B cell (primary cell): ENCODE results near the gene THBS2. TPM values are rescaled to one million over a fixed set of nuclear protein-coding genes. Genes with fewer than 3 reads are reported as not detected.
A peak's percentile ranks its signal among the peaks of the same experiment; 100 is the strongest.

Experiments used
- ATAC-seq: fragments of 200-7000 bp; cut with Tn5 transposase; one replicate; pipeline ENCODE4 v1.10.0; 2021; ENCODE audit warnings: low read depth, mild to moderate bottlenecking, moderate number of reproducible peaks, moderate library complexity
- CTCF ChIA-PET: fragments of 350-600 bp; sonication (Branson Sonifier 250); formaldehyde crosslinking; loops from one replicate; lab custom pipeline; 2021; ENCODE audit warnings: antibody characterized with exemption, inconsistent platforms; lab: Charles Lee
- POLR2A ChIA-PET: fragments of 350-600 bp; sonication (Branson Sonifier 250); formaldehyde crosslinking; loops from one replicate; lab custom pipeline; 2021; ENCODE audit warnings: antibody characterized with exemption; lab: Charles Lee
- DNase-seq: peaks from one replicate; pipeline ENCODE4 v3.0.0; 2013
- H2AFZ ChIP-seq: 2 replicates; pipeline ENCODE4 v1.6.1; 2012; ENCODE audit warnings: mild to moderate bottlenecking, low read depth, low read length; ENCODE audit not compliant: insufficient read depth, poor library complexity, severe bottlenecking
- H3K27ac ChIP-seq, 2 donors: 1 replicate in 1 of 2; 2 replicates in 1 of 2; pipeline ENCODE4 v1.5.1; 2012 to 2013; ENCODE audit warnings: low read length in 2 of 2, mild to moderate bottlenecking in 2 of 2, moderate library complexity in 1 of 2
- H3K27me3 ChIP-seq, 4 experiments: fragments of 200-600 bp in 1 of 4; sonication (generic) in 1 of 4; replicated peaks in 1 of 4; 1 replicate in 2 of 4; 2 replicates in 2 of 4; pipeline versions ENCODE4 v1.6.1 to v1.7.0; 2013 to 2016; ENCODE audit warnings: low read length in 3 of 4, mild to moderate bottlenecking in 2 of 4, mixed read lengths in 1 of 4, moderate library complexity in 1 of 4; ENCODE audit not compliant: insufficient read depth in 4 of 4, control insufficient read depth in 3 of 4; ENCODE audit errors: control extremely low read depth in 1 of 4
- H3K36me3 ChIP-seq, 2 experiments: replicated peaks in 1 of 2; 1 replicate in 1 of 2; 2 replicates in 1 of 2; pipeline versions ENCODE4 v1.6.1 to v1.7.1; 2013; ENCODE audit warnings: low read length in 1 of 2; ENCODE audit not compliant: insufficient read depth in 2 of 2, control insufficient read depth in 1 of 2; ENCODE audit errors: control extremely low read depth in 1 of 2, extremely low read depth in 1 of 2
- H3K4me1 ChIP-seq, 2 donors: fragments of 200-600 bp in 1 of 2; sonication (generic) in 1 of 2; 1 replicate in 1 of 2; 2 replicates in 1 of 2; pipeline versions ENCODE4 v1.5.1 to v1.6.1; 2013 to 2017; ENCODE audit warnings: low read length in 2 of 2; ENCODE audit not compliant: control insufficient read depth in 2 of 2, insufficient read depth in 2 of 2
- H3K4me2 ChIP-seq: replicated peaks from 2 replicates; pipeline ENCODE3; 2012; ENCODE audit warnings: mild to moderate bottlenecking, low read depth, low read length; ENCODE audit not compliant: poor library complexity, severe bottlenecking
- H3K4me3 ChIP-seq, 5 experiments: fragments of 200-600 bp in 1 of 5; sonication (generic) in 1 of 5; 1 replicate in 3 of 5; 2 replicates in 2 of 5; pipeline versions ENCODE4 v1.5.1 to v1.7.0; 2011 to 2016; ENCODE audit warnings: low read length in 4 of 5, mild to moderate bottlenecking in 4 of 5, low read depth in 2 of 5, control low read depth in 1 of 5, moderate library complexity in 1 of 5; ENCODE audit not compliant: insufficient read depth in 1 of 5; ENCODE audit errors: control extremely low read depth in 1 of 5, extremely low read depth in 1 of 5
- H3K79me2 ChIP-seq: fragments of 200-600 bp; sonication (generic); one replicate; pipeline ENCODE4 v1.6.0; 2016; ENCODE audit warnings: low read length; ENCODE audit not compliant: control insufficient read depth, insufficient read depth
- H3K9ac ChIP-seq: fragments of 200-600 bp; sonication (generic); 2 replicates; pipeline ENCODE4 v1.6.1; 2017; ENCODE audit warnings: mild to moderate bottlenecking, low read length, moderate library complexity
- H3K9me3 ChIP-seq, 3 donors: one replicate each; pipeline versions ENCODE4 v1.6.1 to v1.7.1; 2013; ENCODE audit warnings: low read length in 2 of 3; ENCODE audit not compliant: control insufficient read depth in 2 of 3, insufficient read depth in 1 of 3; ENCODE audit errors: control extremely low read depth in 1 of 3
- H4K20me1 ChIP-seq: 2 replicates; pipeline ENCODE4 v1.6.0; 2012; ENCODE audit warnings: mild to moderate bottlenecking, low read length; ENCODE audit not compliant: insufficient read depth, control insufficient read depth, poor library complexity, severe bottlenecking
- H3K27ac Mint-ChIP-seq: one replicate; pipeline ENCODE4 v1.8.0; 2021; ENCODE audit warnings: mixed read lengths
- H3K27me3 Mint-ChIP-seq: one replicate; pipeline ENCODE4 v1.8.0; 2021; ENCODE audit warnings: mixed read lengths
- H3K4me1 Mint-ChIP-seq: one replicate; pipeline ENCODE4 v1.8.0; 2021; ENCODE audit warnings: mixed read lengths
- H3K4me3 Mint-ChIP-seq: one replicate; pipeline ENCODE4 v1.8.0; 2021; ENCODE audit warnings: mixed read lengths
- H3K9me3 Mint-ChIP-seq: one replicate; pipeline ENCODE4 v1.8.0; 2022; ENCODE audit warnings: mixed read lengths; ENCODE audit not compliant: insufficient read depth
- CTCF ChIP-seq: fragments of 200-600 bp; IDR thresholded peaks from one replicate; pipeline ENCODE4 v1.8.0; 2022; ENCODE audit warnings: antibody characterized with exemption, mild to moderate bottlenecking
- EZH2 ChIP-seq: IDR thresholded peaks from 2 replicates; pipeline ENCODE4 v1.6.1; 2012; ENCODE audit warnings: borderline replicate concordance, low read depth, mild to moderate bottlenecking, moderate library complexity, low read length; ENCODE audit not compliant: insufficient read depth, poor library complexity, severe bottlenecking
- WGBS: methylation state at CpG from one replicate; pipeline ENCODE4 v1.1.5; 2013; ENCODE audit warnings: missing lambda C conversion rate; ENCODE audit not compliant: insufficient coverage; 5-methylcytosine and 5-hydroxymethylcytosine counted together
- intact Hi-C: fragments of 100-400 bp; cut with micrococcal nuclease; formaldehyde crosslinking; loops from one replicate; pipeline ENCODE4 v1.10.0; 2022
- polyA minus RNA-seq: library from RNA; depleted of rRNA, polyadenylated mRNA; stranded (reverse); fragments of >200 nt; gene quantifications from 2 replicates; pipeline ENCODE4 v1.2.3, GENCODE V29; 2012
- polyA plus RNA-seq: library from polyadenylated mRNA; depleted of rRNA; stranded (reverse); fragments of >200 nt; gene quantifications from 2 replicates; pipeline ENCODE4 v1.2.3, GENCODE V29; 2012
- total RNA-seq, 2 donors: library from RNA; stranded (reverse); fragments of 120-200 nt in 1 of 2; gene quantifications; 1 replicate in 1 of 2; 2 replicates in 1 of 2; pipeline versions ENCODE4 v1.2.3 to v1.2.4, GENCODE V29; 2013 to 2022

THBS2 gene
- not detected in 2 replicates for total RNA-seq
- 0.96 TPM for total RNA-seq (2013)
- polyA plus RNA-seq: not detected in 2 replicates
- polyA minus RNA-seq: not detected in 2 replicates

GRCh38 chr6:169253337-169254238, at the start of gene THBS2:
Gene THBS2 (minus strand): TSS chr6:169253846. CDS start chr6:169250784, 3,062 bp downstream.
- Histone ChIP-seq H3K4me3 (peak within 1 kb of the TSS in 1 of 5 experiments; percentile 23), H3K79me2 (no peaks in the 10 kb centered on the region), H3K27ac (no peak within 1 kb of the TSS), H3K9ac (peak within 1 kb of the TSS; percentile 36), H3K36me3 (no peaks in the 10 kb centered on the region), H3K9me3 (peaks cover 0 to 21% (median 0%) of the 10 kb centered on the region in 3 donors), H3K27me3 (peaks cover 0 to 45% (median 17%) of the 10 kb centered on the region in 4 experiments), H4K20me1 (no peaks in the 10 kb centered on the region), H3K4me2 (peak within 1 kb of the TSS; percentile 47), H2AFZ (peak within 1 kb of the TSS; percentile 37), H3K4me1 (peaks cover 13 to 19% of the 10 kb centered on the region in 2 donors)
- 16% methylated on average over 23 of the region's 34 CpGs for WGBS
- intact Hi-C loops: no loop called here
- Mint-ChIP-seq H3K27me3 (peaks cover 62% of the 10 kb centered on the region), H3K4me3 (peak within 1 kb of the TSS; percentile 11), H3K9me3 (peaks cover 2% of the 10 kb centered on the region), H3K27ac (no peak within 1 kb of the TSS), H3K4me1 (peaks cover 20% of the 10 kb centered on the region)
- DNase-seq: no peak
- CTCF ChIA-PET: no interaction called here
- no peak for TF ChIP-seq EZH2
- no peak for TF ChIP-seq CTCF
- no peak for ATAC-seq
- POLR2A ChIA-PET: no interaction called here

GRCh38 chr6:169302716-169303115, 49.1 kb upstream of the THBS2 start:
- intact Hi-C loops: no loop called here
- 100% methylated on average over 1 of the region's 3 CpGs for WGBS
- H3K27me3 ChIP-seq: no peaks in the 10 kb centered on the region
- no peaks in the 10 kb centered on the region for H4K20me1 ChIP-seq
- CTCF ChIA-PET: no interaction called here
- POLR2A ChIA-PET: no interaction called here
- H3K4me1 ChIP-seq: no peaks in the 10 kb centered on the region
- H2AFZ ChIP-seq: no peak overlapping the region
- TF ChIP-seq CTCF (no peak), EZH2 (no peak)
- no peak overlapping the region for H3K4me3 ChIP-seq
- H3K9me3 ChIP-seq: peaks cover 0 to 6% (median 0%) of the 10 kb centered on the region in 3 donors
- no peak overlapping the region for H3K4me3 Mint-ChIP-seq
- H3K9me3 Mint-ChIP-seq: no peaks in the 10 kb centered on the region
- H3K79me2 ChIP-seq: no peaks in the 10 kb centered on the region
- no peak overlapping the region for H3K27ac Mint-ChIP-seq
- H3K27ac ChIP-seq: no peak overlapping the region
- DNase-seq (no peak), ATAC-seq (no peak)
- no peak overlapping the region for H3K4me2 ChIP-seq
- no peaks in the 10 kb centered on the region for H3K36me3 ChIP-seq
- no peak overlapping the region for H3K9ac ChIP-seq
- H3K27me3 Mint-ChIP-seq: peaks cover 4% of the 10 kb centered on the region
- no peaks in the 10 kb centered on the region for H3K4me1 Mint-ChIP-seq
